K562 treated with DMSO at 1 percent for 24 hours (cell line): ENCODE measurements around the gene IPMK. TPM values are rescaled to one million over a fixed set of nuclear protein-coding genes. Genes with fewer than 3 reads are reported as not detected.

ENCODE experiments used
- total RNA-seq: library from RNA; unstranded; fragments of 300-600 nt; gene quantifications from 2 replicates; pipeline ENCODE4 v1.2.3, GENCODE V29; 2022; ENCODE audit warnings: low read depth; ENCODE audit not compliant: insufficient read depth

Gene IPMK
- 1.8 and 2.1 TPM in 2 replicates for total RNA-seq

DNA sequence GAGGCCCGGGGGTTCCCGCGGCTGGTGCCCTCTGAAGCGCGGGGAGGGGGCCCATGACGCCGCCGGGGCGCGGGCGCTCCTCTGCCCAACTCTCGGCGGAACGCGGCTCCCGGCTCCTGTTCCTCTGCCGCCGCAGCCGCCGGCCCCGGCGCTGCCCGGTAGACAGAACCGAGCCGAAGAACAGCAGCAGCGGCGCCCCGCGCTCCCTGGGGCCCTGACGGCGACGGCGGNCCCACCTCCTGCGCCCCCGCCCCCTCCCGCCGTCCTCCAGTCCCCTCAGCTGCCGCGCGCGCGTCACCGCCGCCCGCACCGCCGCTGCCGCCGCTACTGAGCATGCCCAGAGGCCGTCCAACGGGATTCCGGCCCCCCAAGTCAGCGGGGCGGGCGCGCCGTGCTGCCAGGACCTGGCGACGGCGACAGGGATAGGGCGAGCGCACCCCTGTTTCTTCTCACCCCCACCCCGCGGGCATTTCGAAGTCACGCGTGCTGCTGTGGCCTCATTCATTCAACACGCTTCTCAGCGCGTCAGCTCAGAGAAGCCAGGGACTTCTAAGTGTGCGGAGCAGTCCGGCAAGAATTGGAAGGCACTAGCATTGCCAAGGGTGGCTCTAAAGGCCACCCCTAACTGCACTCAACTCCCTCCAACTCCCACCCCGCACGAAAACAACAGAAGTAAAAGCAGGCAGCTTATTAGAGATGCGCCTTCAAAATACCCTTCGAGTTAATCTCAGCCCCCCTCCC, at the start of gene IPMK:
Gene IPMK (minus strand): TSS at position 182 of the 741 bp plus-strand sequence. CDS start 283 bp downstream, outside the sequence.

DNA sequence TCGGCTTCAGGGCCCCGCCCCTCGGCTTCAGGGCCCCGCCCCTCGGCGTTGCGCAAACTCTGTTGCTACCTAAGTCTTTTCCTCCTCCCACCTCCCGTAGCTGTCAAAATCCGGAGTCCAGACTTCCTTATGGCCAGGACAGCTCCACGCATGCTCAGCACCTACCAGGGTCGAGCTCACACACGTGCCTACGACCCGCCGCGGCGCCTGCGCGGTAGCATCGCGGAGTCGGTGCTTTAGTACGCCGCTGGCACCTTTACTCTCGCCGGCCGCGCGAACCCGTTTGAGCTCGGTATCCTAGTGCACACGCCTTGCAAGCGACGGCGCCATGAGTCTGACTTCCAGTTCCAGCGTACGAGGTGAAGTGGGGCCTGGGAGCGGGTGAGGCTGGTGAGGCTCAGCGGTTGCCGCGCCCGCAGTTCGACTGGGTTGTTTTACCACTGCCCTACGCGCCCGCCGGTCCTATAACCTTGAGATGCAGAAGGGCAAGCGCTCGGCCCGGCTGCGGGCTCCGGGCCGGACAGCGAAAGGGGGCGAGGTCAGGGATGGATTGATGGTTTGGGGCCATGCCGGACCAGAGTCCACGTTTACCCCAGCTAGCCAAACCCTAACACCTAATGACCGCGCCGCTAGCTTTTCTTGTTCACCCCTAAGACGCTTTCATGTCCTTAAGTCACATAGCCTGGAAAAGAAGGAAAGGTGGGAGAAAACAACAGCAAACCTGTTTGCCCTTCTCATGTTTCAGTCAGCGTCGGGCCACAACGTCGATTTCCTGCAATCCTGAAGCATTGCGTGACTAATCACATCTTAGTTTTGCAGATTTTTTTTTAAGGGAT, 1.5 kb upstream of the IPMK start, which contains the start of gene CISD1:
Gene CISD1 (plus strand): TSS at position 217 of the 836 bp plus-strand sequence. CDS start 112 bp downstream, at position 329.

Other genes starting within 250 kb of the IPMK start
- gene CISD1, start 1.3 kb upstream of the IPMK start, total RNA-seq, result 20.8 and 25.3 TPM in 2 replicates
- 8.3 and 11.2 TPM in 2 replicates for gene UBE2D1, start 67.1 kb upstream of the IPMK start, total RNA-seq
- 55.1 and 68.1 TPM in 2 replicates for gene TFAM, start 117.5 kb upstream of the IPMK start, total RNA-seq
- not detected in 2 replicates for gene BICC1, start 245.0 kb upstream of the IPMK start, total RNA-seq